SH-SY5Y (cell line): ENCODE results near the gene B3GNT7.

Source experiments
- GATA2 ChIP-seq: IDR thresholded peaks from 2 replicates; pipeline ENCODE4 v1.6.1; 2011; ENCODE audit warnings: mild to moderate bottlenecking, low read depth, low read length
- GATA3 ChIP-seq: IDR thresholded peaks from 2 replicates; pipeline ENCODE4 v1.6.1; 2011; ENCODE audit warnings: low read depth, mild to moderate bottlenecking, low read length, moderate library complexity

B3GNT7 gene

DNA sequence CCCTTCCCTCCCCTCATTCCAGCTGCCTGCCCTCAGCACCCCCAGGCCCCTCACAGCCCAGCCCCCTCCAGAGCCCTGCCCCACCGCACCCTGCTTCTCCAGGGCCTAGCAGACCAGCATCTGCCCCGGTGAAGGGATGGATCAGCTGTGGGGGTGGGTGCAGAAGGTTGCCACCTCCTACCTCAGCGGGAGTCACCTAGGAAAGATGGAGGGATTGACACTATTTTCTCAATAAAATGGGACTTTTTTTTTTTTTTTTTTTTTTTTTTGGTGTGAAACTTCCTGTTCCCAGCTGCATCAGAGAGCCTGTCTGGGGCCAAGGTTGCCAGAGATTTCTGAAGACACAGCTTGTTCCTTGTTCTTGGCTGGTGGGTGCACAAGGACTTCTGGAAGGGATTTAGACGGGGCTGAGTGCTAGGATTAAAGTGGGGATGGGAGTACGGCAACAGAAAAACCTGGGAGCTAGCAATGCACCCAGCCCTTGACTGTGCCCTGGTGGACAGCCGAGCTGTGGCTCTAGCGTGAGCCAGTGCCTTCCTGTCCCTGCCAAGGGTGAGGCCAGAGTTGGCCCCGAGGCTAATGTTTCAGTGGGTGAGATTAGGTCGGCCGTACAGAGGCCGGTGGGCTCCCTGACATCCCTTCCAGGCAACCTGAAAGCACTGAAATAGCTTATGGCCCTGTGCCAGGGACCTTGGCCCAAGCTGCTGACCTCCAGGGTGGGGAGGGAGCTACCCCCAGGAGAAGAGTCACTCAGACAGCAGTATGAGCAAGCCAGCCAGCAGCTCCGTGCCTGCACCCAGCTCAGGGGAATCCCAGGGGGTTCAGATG is 4.6 kb downstream of the B3GNT7 start:
- no peak for TF ChIP-seq GATA2
- TF ChIP-seq GATA3, result no peak

DNA sequence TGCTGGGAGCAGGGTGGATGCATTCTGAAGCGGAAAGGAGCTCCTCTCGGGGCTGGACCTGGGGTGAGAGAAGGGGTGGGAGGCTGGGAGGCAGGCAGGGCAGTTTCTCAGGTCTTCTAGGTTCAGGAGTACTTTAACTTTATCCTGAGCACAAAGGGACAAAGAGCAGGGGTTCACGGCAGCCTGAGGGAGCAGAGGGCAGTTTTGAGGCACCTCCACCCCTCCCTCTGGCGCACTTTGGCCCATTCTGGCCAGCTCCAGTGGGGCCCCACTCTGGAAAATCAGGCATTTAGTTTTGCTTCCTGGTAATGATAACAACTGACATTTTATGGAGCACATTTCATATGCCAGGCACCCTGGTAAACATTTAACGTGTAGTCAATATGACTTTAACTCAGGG is 14.3 kb downstream of the B3GNT7 start:
- TF ChIP-seq GATA3 (no peak), GATA2 (no peak)

DNA sequence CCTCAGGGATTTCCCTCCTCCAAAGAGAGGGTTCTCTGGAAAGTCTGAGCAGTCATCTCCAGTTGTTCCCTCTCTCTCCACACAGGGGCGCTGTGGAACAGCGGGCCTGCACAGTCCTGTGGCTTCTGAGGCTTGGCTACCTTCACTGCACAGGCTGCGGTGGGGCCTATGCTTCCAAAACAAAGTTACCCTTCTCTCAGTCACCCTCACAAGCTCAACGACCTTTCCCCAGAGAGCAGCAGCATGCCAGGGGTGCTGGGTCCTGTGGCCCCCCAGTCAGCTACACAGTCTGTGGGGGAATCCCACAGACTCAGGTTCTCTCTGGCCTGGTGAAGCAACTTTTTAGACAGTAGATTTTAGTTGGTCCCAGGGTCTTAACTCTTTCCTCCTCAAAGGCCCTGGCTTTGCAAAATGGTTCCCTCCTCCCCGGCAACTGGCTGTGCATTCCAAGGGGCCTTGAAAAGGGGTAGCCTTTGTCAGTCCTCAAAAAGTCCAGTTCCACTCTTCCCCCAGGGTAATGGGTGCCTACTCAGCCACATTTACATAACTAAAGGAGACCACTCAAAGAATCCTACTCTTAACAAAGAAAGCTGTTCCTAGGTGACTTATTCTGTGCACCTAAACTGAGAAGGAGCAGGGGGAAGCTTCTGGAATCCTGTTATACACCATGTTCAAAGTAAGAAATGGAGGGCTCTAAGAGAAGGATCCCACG is 14.9 kb downstream of the B3GNT7 start:
- TF ChIP-seq GATA2, result no peak
- TF ChIP-seq GATA3, result no peak

DNA sequence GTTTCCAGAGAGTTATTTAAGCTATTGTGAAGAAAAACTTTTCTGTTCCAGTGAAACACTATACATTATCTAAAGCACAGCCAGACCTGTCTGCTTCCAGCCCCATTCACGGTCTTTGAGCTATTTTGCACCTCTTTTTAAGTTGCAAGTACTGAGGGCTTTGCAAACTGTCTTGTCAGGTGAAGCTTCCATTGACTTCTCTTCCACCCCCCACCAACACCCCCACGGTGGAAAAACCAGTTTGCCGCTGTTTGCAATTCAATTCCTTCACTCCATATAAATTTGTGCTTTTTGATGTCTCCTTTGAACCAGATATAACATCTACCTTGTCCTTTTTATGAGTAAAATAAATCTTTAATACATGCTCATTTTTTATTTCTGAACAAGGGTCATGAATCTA is 15.7 kb downstream of the B3GNT7 start:
- TF ChIP-seq GATA2, result no peak
- TF ChIP-seq GATA3, result no peak

DNA sequence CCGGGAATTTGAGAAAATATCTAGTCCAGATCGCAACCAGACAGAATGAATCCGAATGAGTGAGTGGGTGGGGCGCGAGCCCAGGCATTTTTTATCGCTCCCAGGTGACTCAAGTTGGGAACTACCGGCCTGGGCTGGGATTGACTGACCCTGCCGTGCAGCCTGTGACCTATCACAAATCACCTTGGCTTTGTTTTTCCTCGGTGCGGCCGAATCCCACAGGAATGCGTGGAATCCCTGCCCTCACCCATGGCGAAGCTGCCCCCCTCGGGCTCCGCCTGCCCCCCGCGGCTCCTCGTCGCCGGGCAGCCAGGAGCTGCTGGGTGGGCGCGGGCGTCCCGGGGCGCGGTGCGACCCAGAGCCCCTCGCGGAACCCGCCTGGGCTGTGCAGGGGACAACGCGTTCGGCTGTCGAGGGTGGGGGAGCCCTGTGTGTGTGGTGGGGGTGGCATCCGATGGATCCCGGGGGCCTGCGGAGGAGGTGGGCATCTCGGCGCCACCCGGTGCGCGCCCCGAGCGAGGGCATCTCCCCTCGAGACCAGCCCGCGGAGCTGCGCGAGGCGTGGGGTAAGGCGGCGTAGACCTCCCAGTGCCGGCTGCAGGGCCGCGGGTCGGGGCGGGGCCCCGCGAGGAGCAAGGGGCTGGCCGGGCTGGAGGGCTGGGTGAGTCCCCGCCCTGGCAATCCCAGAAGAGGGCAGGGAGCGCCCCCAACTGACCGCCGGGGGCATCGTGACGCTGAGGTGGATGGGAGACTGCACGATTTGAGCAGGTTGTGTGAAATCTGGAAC is 16.5 kb downstream of the B3GNT7 start:
- no peak for TF ChIP-seq GATA2
- no peak for TF ChIP-seq GATA3

DNA sequence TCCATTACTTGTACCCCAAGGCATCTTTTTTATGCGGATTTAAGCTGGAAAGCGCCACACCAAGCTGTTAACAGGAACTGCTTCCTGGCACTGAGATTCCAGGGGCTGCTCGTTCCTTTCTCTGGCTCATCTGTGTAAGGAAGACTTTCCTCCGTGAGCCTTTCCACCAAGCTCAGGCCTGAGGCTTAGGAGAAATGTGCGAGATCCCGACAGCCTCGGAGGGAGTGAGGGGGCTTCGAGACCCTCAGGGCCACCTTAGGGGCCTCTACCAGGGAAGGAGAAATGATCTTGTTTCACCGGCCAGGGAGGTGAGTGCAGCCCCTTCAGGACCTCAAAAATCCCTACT is 17.1 kb downstream of the B3GNT7 start:
- TF ChIP-seq GATA2, result no peak
- no peak for TF ChIP-seq GATA3

DNA sequence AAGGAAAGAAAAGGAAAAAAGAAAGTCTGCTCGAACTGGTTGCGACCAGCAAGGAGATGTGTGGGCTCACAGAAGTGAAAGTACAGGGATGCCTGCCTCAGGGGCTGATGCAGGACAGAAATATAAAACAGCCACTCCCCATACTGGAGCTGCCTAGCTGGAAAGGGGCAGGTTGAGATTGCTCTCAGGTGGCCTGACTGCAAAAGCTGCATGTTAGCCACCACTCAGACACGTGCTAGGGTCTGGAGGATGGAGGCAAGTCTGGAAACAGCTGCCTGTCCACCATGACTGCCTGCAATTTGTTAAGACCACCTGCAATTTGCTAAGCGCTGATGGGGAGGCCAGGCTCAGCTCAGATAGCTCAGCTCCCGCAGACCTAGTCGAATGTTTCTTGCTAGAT is 17.9 kb downstream of the B3GNT7 start:
- TF ChIP-seq GATA3, result no peak
- no peak for TF ChIP-seq GATA2

DNA sequence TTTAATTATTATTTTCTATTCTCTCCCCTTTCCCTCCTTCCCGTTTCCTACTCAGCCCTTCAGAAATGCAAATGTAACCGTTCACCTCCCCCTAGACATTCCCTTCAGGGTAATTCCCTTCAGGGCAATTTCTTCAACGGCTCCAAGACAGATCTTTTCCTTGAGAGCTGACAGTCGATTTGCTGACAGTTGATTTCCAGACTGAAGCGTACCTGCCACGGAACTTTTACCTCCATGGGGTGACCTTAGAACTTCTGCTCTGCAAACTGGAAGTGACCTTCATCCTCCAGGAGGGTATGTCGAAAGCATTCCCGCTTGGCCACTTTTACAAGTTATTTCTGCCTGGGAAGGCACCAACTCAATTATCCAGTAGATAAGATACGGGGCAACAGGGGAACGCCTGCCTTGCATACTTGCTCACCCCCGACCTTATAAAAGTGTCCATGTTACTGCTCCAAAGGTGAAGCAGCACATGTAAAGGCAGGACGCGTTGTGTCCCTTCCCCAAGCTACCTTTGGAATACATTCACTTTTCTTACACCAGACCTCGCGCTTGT is 18.5 kb downstream of the B3GNT7 start:
- no peak for TF ChIP-seq GATA2

DNA sequence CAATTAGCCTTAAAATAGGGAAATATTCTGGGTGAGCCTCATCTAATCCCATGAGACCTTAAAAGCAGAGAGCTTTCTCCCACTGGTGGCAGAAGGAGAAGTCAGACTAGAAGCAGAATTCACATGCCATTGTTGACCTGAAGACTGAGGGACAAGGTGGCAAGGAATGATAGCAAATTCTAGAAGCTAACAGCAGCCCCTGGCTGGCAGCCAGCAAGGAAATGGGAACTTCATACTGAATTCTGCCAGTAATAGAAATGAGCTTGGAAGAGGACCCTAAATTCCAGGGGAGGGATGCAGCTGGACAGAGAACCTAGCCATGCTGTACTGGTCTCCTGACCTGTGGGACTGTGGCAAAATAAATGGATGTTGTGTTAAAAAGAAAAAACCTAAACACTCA is 19.5 kb downstream of the B3GNT7 start:
- TF ChIP-seq GATA2, result no peak
- TF ChIP-seq GATA3, result no peak

DNA sequence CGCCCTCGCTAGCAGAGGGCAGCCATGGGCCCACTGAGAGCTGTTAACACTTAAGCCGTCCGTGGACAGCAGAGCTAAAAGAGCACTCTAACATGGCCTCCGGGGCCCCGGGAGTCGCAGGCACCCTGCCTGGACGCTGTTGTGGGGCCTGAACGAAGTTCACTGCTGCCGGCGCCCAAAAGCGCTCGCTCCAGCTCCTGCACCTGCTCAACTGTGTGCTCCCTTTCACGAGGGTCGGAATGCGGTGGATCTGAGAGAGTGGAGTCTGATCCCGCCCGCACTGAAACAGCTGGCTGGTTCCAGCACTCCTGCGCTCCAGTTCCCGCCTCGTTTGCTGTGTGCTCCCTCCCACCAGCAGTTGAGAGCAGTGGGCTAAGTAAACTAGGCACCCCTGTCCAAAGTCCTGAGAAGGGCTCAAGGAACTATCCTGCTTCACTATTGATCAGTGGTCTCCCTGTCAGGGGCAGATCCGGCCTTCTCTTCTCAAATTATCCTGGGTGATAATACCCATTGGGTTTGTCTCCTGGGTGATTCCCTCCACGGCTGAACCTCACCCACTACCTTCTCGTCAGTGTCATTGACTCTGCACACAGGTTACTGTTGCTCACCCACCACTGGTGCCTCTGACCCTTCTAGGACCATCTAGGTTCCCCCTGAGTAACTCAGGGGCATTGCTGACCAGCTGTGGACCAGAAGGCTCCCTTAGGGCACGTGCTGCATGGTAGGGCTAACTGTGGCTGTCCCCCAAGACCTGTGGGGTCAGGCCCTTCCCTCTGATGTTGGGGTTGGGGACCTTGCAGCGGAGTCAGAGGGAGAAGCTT is 23.5 kb downstream of the B3GNT7 start:
- no peak for TF ChIP-seq GATA3
- TF ChIP-seq GATA2, result no peak

DNA sequence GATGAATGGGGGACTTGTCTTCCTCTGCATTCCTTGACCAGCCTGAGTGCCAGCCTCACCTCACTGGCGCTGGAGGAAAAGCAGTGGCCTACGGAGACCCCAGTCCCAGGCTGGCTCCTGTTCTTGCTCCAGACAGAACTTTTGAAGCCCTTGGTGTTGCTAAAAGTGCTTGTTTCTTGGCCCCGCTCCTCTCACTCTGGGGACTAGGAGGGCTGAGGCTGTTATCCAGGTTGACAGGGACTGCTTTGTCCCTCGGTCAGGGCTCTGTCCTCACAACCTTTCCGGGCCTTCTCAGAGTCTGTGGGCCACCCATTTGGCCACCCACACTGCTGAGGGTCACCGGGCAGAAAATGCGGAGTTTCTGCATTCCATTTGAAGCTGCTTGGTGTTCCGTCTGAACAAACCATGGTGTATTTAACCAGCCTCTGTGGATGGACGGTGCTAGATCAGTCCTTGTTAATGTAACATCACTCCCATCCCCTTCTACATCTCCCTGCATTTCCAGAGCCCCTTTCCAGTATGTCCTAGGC is 25.6 kb downstream of the B3GNT7 start:
- TF ChIP-seq GATA3, result no peak
- no peak for TF ChIP-seq GATA2

DNA sequence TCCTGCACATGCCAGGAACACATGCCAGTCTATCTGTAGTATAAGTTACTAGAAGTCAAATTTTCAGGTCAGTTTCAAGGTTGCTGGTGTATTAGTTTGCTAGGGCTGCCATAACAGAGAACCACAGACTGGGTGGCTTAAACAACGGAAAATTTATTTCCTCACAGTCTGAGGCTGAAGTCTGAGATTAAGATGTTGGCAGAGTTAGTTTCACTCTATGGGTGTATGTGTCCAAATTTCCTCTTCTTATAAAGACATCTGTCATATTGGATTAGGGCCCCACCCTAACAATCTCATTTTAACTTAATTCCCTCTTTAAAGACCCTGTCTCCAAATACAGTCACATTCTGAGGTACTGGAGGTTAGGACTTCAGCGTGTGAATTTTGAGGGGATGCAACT is 26.5 kb downstream of the B3GNT7 start:
- no peak for TF ChIP-seq GATA2
- TF ChIP-seq GATA3, result no peak

DNA sequence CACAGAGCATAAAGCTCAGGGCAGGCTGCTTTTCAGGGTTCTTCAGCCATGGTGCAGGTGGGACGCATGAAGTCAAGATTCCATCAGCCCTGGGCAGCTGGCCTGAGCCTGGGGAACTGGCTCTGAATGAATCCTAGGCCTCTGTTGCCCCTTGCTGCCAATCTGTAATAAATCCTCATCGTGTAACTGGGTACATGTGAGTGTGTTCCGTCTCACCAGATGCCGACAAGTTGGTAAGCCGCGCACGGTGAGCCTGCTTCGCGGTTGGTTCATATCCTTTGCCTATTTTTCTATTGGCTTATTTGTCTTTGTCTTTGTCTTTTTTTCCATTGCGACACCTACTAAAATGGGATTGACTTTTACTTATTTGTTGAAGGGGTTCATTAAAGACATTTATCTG is 27.7 kb downstream of the B3GNT7 start:
- TF ChIP-seq GATA3, result no peak
- no peak for TF ChIP-seq GATA2
